HG02571 (cell line): ENCODE measurements around the gene SLC7A10.

ENCODE experiments used
- ATAC-seq: cut with Tn5 transposase; IDR thresholded peaks from one replicate; pipeline ENCODE4 v1.9.1; 2021; ENCODE audit warnings: mild to moderate bottlenecking, moderate library complexity; ENCODE audit not compliant: unreplicated experiment

Gene SLC7A10

GRCh38 chr19:33255781-33256180, 30.1 kb upstream of the SLC7A10 start:
- ATAC-seq: no peak

GRCh38 chr19:33254245-33254824, 28.7 kb upstream of the SLC7A10 start:
- ATAC-seq: no peak

GRCh38 chr19:33252971-33253370, 27.3 kb upstream of the SLC7A10 start:
- no peak for ATAC-seq

GRCh38 chr19:33252418-33252962, 26.8 kb upstream of the SLC7A10 start:
- no peak for ATAC-seq

- no peak for ATAC-seq
These were observed 26.0 kb upstream of the SLC7A10 start for GRCh38 chr19:33251526-33252090.

- ATAC-seq: no peak
These were observed 25.4 kb upstream of the SLC7A10 start for GRCh38 chr19:33251076-33251475.

GRCh38 chr19:33250500-33250899, 24.9 kb upstream of the SLC7A10 start:
- ATAC-seq: no peak

- no peak for ATAC-seq
These were observed 24.2 kb upstream of the SLC7A10 start for GRCh38 chr19:33249740-33250366.

- no peak for ATAC-seq
These were observed 23.4 kb upstream of the SLC7A10 start for GRCh38 chr19:33248954-33249613.

GRCh38 chr19:33248553-33248953, 22.9 kb upstream of the SLC7A10 start:
- ATAC-seq: no peak

- ATAC-seq: no peak
These were observed 22.5 kb upstream of the SLC7A10 start for GRCh38 chr19:33248104-33248503.

- ATAC-seq: no peak
These were observed 21.8 kb upstream of the SLC7A10 start for GRCh38 chr19:33247441-33247819.

- no peak for ATAC-seq
These were observed 21.2 kb upstream of the SLC7A10 start for GRCh38 chr19:33246709-33247440.

GRCh38 chr19:33245948-33246708, 20.5 kb upstream of the SLC7A10 start:
- ATAC-seq: no peak

GRCh38 chr19:33242911-33243310, 17.3 kb upstream of the SLC7A10 start:
- no peak for ATAC-seq

GRCh38 chr19:33242131-33242530, 16.5 kb upstream of the SLC7A10 start:
- ATAC-seq: no peak

GRCh38 chr19:33241530-33242101, 16.0 kb upstream of the SLC7A10 start:
- no peak for ATAC-seq

GRCh38 chr19:33241091-33241529, 15.5 kb upstream of the SLC7A10 start:
- ATAC-seq: no peak

- ATAC-seq: no peak
These were observed 14.6 kb upstream of the SLC7A10 start for GRCh38 chr19:33240181-33240771.
